Testis (tissue), 3 donors: ENCODE measurements around the gene CYB5R4. TPM values are rescaled to one million over a fixed set of nuclear protein-coding genes. Genes with fewer than 3 reads are reported as not detected.

Source experiments
- DNase-seq: peaks from one replicate; pipeline ENCODE4 v3.0.0-alpha.2; 2019
- H3K27ac ChIP-seq, 2 donors: fragments of 200-600 bp; sonication (generic); one replicate each; pipeline ENCODE4 v1.5.1; 2019
- H3K27me3 ChIP-seq: fragments of 200-600 bp; sonication (generic); one replicate; pipeline ENCODE4 v1.5.1; 2019
- H3K36me3 ChIP-seq: fragments of 200-600 bp; sonication (generic); one replicate; pipeline ENCODE4 v1.5.1; 2017; ENCODE audit warnings: low read depth; ENCODE audit errors: missing control alignments
- H3K4me1 ChIP-seq: fragments of 200-600 bp; sonication (generic); one replicate; pipeline ENCODE4 v1.5.1; 2019
- H3K4me3 ChIP-seq, 2 donors: fragments of 200-600 bp; sonication (generic); one replicate each; pipeline ENCODE4 v1.5.1; 2017 to 2019
- H3K9me3 ChIP-seq: fragments of 200-600 bp; sonication (generic); one replicate; pipeline ENCODE4 v1.5.1; 2017
- POLR2A ChIP-seq: fragments of 450-650 bp; IDR thresholded peaks from one replicate; pipeline ENCODE4 v1.6.1; 2017; ENCODE audit warnings: antibody characterized with exemption, mild to moderate bottlenecking, moderate library complexity
- WGBS, 2 donors: methylation state at CpG; one replicate each; pipeline ENCODE4 v1.1.5; 2018; 5-methylcytosine and 5-hydroxymethylcytosine counted together
- intact Hi-C: fragments of 100-400 bp; cut with DNase I; formaldehyde crosslinking; loops from one replicate; pipeline ENCODE4 v1.15.1; 2023; ENCODE audit warnings: low total_unique reads
- polyA plus RNA-seq: library from polyadenylated mRNA; stranded (reverse); fragments of 350-450 nt; fragmentation: Illumina TruSeq; extraction: RNeasy Lipid Tissue Mini Kit (QIAGEN cat#74804); gene quantifications from one replicate; pipeline ENCODE4 v1.2.3, GENCODE V29; 2014; ENCODE audit warnings: low read depth, low replicate concordance; ENCODE audit not compliant: insufficient read depth
- total RNA-seq, 2 donors: library from RNA; depleted of rRNA; stranded (reverse); fragments of >200 nt; gene quantifications; one replicate each; pipeline ENCODE4 v1.2.3, GENCODE V29; 2016
- TF ChIP-seq, protein P1 (sequence below), 3 experiments: fragments of 450-650 bp in 2 of 3; fragments of 200-600 bp in 1 of 3; sonication (generic) in 1 of 3; IDR thresholded peaks; one replicate each; pipeline ENCODE4 v1.5.1; 2016 to 2019; ENCODE audit warnings: antibody characterized with exemption in 3 of 3, mild to moderate bottlenecking in 2 of 3, moderate library complexity in 1 of 3

Gene CYB5R4
- total and polyA plus RNA-seq, 3 donors from 2014 or later = 18.2 to 53.5 (median 20.5) TPM

DNA sequence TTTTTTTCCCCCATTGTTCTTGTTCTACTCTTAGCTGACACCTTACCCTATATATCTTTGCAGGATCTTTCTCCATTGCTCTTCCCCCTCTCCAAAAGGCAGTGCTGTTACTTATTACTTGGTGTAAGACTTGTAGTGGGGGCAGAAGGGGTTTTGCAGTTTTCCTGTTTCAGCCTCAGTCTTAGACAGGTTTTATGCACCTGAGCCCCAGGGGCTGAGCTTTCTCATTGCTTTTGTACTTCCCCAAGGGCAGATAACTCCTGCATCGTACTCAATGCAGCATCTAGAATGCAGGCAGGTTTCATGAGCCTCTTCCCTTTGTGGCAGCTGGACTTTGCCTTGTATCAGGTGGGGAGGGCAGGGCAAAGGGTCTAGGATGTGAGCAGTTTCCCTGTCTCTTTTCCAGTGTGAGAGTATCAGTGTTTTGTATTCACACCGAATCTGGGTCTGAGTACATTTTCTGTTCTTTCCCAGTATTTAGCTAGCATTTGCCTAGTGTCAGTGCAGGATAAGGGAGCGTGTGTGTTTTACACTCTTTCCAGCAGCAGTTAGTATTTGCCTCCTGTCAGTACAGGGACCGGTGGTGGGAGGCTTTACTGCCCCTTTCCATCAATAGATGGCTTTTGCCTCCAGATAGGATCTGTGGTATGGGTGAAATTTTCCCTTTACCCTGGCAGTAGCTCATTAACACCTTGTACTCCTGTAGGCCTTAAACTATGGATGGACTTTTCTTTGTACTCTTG lies 19.6 kb downstream of the CYB5R4 start:
- Histone ChIP-seq H3K27ac (no peak overlapping the region), H3K27me3 (no peaks in the 10 kb centered on the region), H3K4me1 (no peaks in the 10 kb centered on the region), H3K36me3 (no peaks in the 10 kb centered on the region), H3K9me3 (no peaks in the 10 kb centered on the region), H3K4me3 (no peak overlapping the region)
- TF ChIP-seq POLR2A = no peak
- TF ChIP-seq, protein P1, sequence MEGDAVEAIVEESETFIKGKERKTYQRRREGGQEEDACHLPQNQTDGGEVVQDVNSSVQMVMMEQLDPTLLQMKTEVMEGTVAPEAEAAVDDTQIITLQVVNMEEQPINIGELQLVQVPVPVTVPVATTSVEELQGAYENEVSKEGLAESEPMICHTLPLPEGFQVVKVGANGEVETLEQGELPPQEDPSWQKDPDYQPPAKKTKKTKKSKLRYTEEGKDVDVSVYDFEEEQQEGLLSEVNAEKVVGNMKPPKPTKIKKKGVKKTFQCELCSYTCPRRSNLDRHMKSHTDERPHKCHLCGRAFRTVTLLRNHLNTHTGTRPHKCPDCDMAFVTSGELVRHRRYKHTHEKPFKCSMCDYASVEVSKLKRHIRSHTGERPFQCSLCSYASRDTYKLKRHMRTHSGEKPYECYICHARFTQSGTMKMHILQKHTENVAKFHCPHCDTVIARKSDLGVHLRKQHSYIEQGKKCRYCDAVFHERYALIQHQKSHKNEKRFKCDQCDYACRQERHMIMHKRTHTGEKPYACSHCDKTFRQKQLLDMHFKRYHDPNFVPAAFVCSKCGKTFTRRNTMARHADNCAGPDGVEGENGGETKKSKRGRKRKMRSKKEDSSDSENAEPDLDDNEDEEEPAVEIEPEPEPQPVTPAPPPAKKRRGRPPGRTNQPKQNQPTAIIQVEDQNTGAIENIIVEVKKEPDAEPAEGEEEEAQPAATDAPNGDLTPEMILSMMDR (IDR thresholded peaks at IDR 0.05) = no peak
- no peak for DNase-seq
- WGBS, 2 donors = 76 to 80% methylated on average over 4 of the region's 4 CpGs
- intact Hi-C loops = no loop called here

DNA sequence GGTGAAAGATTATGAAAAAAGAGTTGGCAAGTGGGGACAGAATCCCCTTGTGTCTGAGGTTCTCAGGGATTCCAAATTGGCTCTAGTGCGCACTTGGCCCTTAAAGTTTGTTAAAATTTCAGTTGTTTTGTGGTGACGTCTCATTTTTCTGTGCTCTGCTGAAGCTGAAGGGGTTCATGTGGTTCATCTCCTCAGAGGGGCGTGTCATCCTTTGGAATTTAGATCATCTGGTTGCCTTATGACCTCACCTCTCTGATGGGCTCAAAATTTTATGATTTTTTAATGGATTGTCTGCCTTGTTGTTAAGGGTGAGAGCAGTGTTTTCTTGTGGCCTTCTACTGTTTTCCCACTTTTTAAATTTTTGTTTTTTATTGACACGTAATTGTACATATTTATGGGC lies 20.3 kb downstream of the CYB5R4 start:
- DNase-seq = no peak
- intact Hi-C loops = loop anchor here (5.0 kb wide), 1 partner anchor 338 kb away; no protein-coding TSS in a partner anchor
- TF ChIP-seq, protein P1 (IDR thresholded peaks at IDR 0.05) = no peak

DNA sequence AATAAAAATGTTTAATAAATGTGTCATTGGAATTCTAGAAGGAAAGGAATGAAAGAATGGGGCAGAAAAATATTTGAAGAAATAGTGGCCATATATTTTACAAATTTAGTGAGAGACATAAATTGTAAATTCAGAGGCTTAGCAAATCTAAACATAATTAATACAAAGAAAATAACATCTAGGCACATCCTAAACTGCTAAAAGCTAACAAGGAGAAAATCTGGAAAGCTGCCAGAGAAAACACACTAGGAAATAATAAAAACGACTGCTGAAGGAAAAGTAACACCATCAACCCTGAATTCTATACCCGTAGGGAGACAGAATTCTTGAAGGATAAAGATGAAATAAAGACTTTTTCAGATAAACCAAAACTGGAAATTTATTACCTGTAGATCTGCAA lies 23.8 kb downstream of the CYB5R4 start:
- intact Hi-C loops = loop anchor here (5.0 kb wide), 1 partner anchor 334 kb away; no protein-coding TSS in a partner anchor
- no peak for DNase-seq
- no peak overlapping the region for H3K4me3 ChIP-seq
- H3K27me3 ChIP-seq = no peaks in the 10 kb centered on the region
- TF ChIP-seq, protein P1 (IDR thresholded peaks at IDR 0.05) = no peak
- TF ChIP-seq POLR2A = no peak
- no peaks in the 10 kb centered on the region for H3K4me1 ChIP-seq
- H3K27ac ChIP-seq = no peak overlapping the region
- 27 to 33% methylated on average over 2 of the region's 2 CpGs for WGBS, 2 donors
- no peaks in the 10 kb centered on the region for H3K9me3 ChIP-seq
- no peaks in the 10 kb centered on the region for H3K36me3 ChIP-seq

More for the DNA sequence above, 20.3 kb downstream of the CYB5R4 start:
- Histone ChIP-seq H3K4me3 (no peak overlapping the region), H3K9me3 (no peaks in the 10 kb centered on the region), H3K36me3 (no peaks in the 10 kb centered on the region), H3K27me3 (no peaks in the 10 kb centered on the region), H3K27ac (no peak overlapping the region), H3K4me1 (no peaks in the 10 kb centered on the region)
- 91 to 94% methylated on average over 4 of the region's 4 CpGs for WGBS, 2 donors

DNA sequence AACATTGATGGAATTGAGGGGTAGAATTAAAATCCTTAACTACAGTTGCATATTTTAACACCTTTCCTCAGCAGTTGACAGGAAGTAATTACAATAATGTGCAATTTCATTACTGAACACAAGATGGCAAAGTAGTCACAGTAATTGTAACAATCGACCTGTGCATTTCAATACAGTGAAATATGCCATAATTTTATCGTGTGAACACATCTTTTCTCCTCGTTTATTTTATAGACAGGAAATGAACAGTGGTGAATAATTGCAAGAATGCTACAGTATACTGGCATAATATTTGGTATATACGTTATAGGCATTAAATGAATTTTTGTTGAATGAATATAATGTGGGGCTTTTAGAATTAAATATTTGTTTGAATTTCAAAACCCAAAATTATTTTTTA lies 25.0 kb downstream of the CYB5R4 start:
- Histone ChIP-seq H3K27me3 (no peaks in the 10 kb centered on the region), H3K27ac (no peak overlapping the region), H3K9me3 (no peaks in the 10 kb centered on the region), H3K4me1 (no peaks in the 10 kb centered on the region), H3K36me3 (no peaks in the 10 kb centered on the region), H3K4me3 (no peak overlapping the region)
- no peak for DNase-seq
- intact Hi-C loops = loop anchor here (5.0 kb wide), 1 partner anchor 333 kb away; no protein-coding TSS in a partner anchor
- TF ChIP-seq, protein P1 (IDR thresholded peaks at IDR 0.05) = peak in 2 of 3 experiments; percentile 55 to 59
- no peak for TF ChIP-seq POLR2A
- 26 to 37% methylated on average over 4 of the region's 4 CpGs for WGBS, 2 donors

DNA sequence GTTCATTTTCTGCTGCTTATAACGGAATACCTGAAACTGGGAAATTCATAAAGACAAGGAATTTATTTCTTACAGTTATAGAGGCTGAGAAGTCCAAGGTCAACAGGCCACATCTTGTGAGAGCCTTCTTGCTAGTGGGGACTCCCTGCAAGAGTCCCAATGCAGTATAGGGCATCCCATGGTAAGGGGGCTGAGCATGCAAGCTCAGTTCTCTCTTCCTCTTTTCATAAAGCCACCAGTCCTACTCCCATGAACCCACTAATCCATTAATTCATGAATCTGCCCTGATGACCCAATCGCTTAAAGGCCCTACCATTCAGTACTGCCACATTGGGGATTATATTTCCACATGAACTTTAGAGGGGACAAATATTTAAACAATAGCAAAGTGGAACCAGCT lies 26.5 kb downstream of the CYB5R4 start:
- Histone ChIP-seq H3K27me3 (no peaks in the 10 kb centered on the region), H3K9me3 (no peaks in the 10 kb centered on the region), H3K36me3 (no peaks in the 10 kb centered on the region), H3K4me3 (no peak overlapping the region), H3K4me1 (no peaks in the 10 kb centered on the region), H3K27ac (no peak overlapping the region)
- WGBS, 2 donors = 94 to 95% methylated on average over 2 of the region's 2 CpGs
- intact Hi-C loops = no loop called here
- no peak for DNase-seq
- TF ChIP-seq POLR2A = no peak
- TF ChIP-seq, protein P1 (IDR thresholded peaks at IDR 0.05) = no peak
